Endothelial cell of umbilical vein (primary cell): Measurements from ENCODE around the gene SLC26A8.

Experiments
- EZH2 ChIP-seq: IDR thresholded peaks from 2 replicates; pipeline ENCODE4 v1.6.1; 2012; ENCODE audit warnings: borderline replicate concordance, low read depth, mild to moderate bottlenecking, moderate library complexity, low read length, inconsistent platforms; ENCODE audit not compliant: severe bottlenecking
- FOS ChIP-seq: IDR thresholded peaks from 2 replicates; pipeline ENCODE4 v1.6.1; 2011; ENCODE audit warnings: mild to moderate bottlenecking, low read length, moderate library complexity, borderline replicate concordance; ENCODE audit not compliant: insufficient read depth
- GATA2 ChIP-seq: IDR thresholded peaks from 2 replicates; pipeline ENCODE4 v1.7.0; 2011; ENCODE audit warnings: low read depth, mild to moderate bottlenecking, moderate library complexity, mixed read lengths, low read length; ENCODE audit not compliant: insufficient read length, insufficient read depth
- MYC ChIP-seq: IDR thresholded peaks from one replicate; pipeline ENCODE4 v1.6.1; 2011; ENCODE audit warnings: mild to moderate bottlenecking, low read depth, low read length
- POLR2A ChIP-seq: IDR thresholded peaks from 2 replicates; pipeline ENCODE4 v1.6.1; 2012; ENCODE audit warnings: low read depth, mild to moderate bottlenecking, control low read depth, low read length
- POLR2AphosphoS5 ChIP-seq: IDR thresholded peaks from 2 replicates; pipeline ENCODE4 v1.6.1; 2012; ENCODE audit warnings: low read depth, mild to moderate bottlenecking, control low read depth, low read length, moderate library complexity; ENCODE audit not compliant: insufficient read depth
- TF ChIP-seq, protein P1 (sequence below), 2 donors: IDR thresholded peaks; 1 replicate in 1 of 2; 2 replicates in 1 of 2; pipeline ENCODE4 v1.5.1; 2011; ENCODE audit warnings: low read length in 2 of 2, mild to moderate bottlenecking in 2 of 2, moderate library complexity in 2 of 2, control low read depth in 1 of 2, inconsistent platforms in 1 of 2, low read depth in 1 of 2; ENCODE audit not compliant: insufficient read depth in 1 of 2; ENCODE audit errors: extremely low read depth in 1 of 2
- TF ChIP-seq, protein P2 (sequence below): IDR thresholded peaks from 2 replicates; pipeline ENCODE4 v1.6.1; 2011; ENCODE audit not compliant: insufficient read depth, insufficient read length

DNA sequence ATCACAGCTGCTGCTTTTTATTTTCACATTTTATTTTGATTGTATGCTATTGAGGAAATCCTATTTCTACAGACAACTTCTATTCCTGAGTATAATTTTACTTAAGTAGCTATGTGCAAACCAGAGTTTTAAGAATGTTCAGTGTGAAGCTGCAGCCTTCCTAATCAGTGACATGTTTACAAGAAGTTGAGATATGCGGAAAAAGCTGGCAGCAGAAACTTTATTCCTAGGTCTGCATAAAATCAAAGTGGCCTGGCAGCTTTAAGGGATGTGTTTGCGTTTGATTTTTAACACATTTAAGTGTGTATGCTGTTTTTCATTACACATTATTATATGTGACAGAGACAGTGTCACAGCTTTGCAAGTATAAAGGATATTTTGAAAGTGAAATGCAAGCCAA is 29.4 kb upstream of the SLC26A8 start:
- TF ChIP-seq FOS: no peak
- TF ChIP-seq GATA2: no peak
- TF ChIP-seq, protein P1, sequence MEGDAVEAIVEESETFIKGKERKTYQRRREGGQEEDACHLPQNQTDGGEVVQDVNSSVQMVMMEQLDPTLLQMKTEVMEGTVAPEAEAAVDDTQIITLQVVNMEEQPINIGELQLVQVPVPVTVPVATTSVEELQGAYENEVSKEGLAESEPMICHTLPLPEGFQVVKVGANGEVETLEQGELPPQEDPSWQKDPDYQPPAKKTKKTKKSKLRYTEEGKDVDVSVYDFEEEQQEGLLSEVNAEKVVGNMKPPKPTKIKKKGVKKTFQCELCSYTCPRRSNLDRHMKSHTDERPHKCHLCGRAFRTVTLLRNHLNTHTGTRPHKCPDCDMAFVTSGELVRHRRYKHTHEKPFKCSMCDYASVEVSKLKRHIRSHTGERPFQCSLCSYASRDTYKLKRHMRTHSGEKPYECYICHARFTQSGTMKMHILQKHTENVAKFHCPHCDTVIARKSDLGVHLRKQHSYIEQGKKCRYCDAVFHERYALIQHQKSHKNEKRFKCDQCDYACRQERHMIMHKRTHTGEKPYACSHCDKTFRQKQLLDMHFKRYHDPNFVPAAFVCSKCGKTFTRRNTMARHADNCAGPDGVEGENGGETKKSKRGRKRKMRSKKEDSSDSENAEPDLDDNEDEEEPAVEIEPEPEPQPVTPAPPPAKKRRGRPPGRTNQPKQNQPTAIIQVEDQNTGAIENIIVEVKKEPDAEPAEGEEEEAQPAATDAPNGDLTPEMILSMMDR (IDR thresholded peaks at IDR 0.05; ENCODE audit: extremely low read depth in 1 of 2, insufficient read depth in 1 of 2, low read depth in 1 of 2, low read length in 2 of 2): no peak
- TF ChIP-seq, protein P2, sequence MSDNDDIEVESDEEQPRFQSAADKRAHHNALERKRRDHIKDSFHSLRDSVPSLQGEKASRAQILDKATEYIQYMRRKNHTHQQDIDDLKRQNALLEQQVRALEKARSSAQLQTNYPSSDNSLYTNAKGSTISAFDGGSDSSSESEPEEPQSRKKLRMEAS: no peak
- no peak for TF ChIP-seq EZH2
- no peak for TF ChIP-seq POLR2A
- no peak for TF ChIP-seq POLR2AphosphoS5
- no peak for TF ChIP-seq MYC
